HepG2 (cell line): Measurements from ENCODE around the gene SAMD14. TPM values are rescaled to one million over a fixed set of nuclear protein-coding genes. Genes with fewer than 3 reads are reported as not detected.

Source experiments
- BRD4 ChIP-seq: sonication (generic); formaldehyde crosslinking; IDR thresholded peaks from 2 replicates; pipeline ENCODE4 v1.4.0; 2020; ENCODE audit warnings: missing genetic modification reagents
- CCDC6 ChIP-seq: sonication (generic); formaldehyde crosslinking; IDR thresholded peaks from 2 replicates; pipeline ENCODE4 v1.8.1; 2022; ENCODE audit warnings: mild to moderate bottlenecking, missing genetic modification reagents, moderate library complexity
- GMEB2 ChIP-seq: IDR thresholded peaks from 2 replicates; pipeline ENCODE4 v1.6.1; 2016; ENCODE audit warnings: missing biosample characterization, missing genetic modification reagents, low read depth
- JUN ChIP-seq: sonication (generic); formaldehyde crosslinking; IDR thresholded peaks from 2 replicates; pipeline ENCODE4 v1.4.0; 2020; ENCODE audit warnings: mild to moderate bottlenecking, missing genetic modification reagents
- KDM5A ChIP-seq: fragments of 200-600 bp; sonication (generic); IDR thresholded peaks from 2 replicates; pipeline ENCODE4 v1.7.0; 2018; ENCODE audit warnings: antibody characterized with exemption, mild to moderate bottlenecking, low read length, borderline replicate concordance
- MEF2D ChIP-seq: sonication (generic); formaldehyde crosslinking; IDR thresholded peaks from 2 replicates; pipeline ENCODE4 v1.5.1; 2020; ENCODE audit warnings: mild to moderate bottlenecking, missing genetic modification reagents
- PRPF4 ChIP-seq: fragments of 200-400 bp; formaldehyde crosslinking; IDR thresholded peaks from 2 replicates; pipeline ENCODE4 v1.6.1; 2016; ENCODE audit warnings: low read length, low read depth; ENCODE audit not compliant: poor library complexity, severe bottlenecking
- TRAFD1 ChIP-seq: sonication (generic); formaldehyde crosslinking; IDR thresholded peaks from 2 replicates; pipeline ENCODE4 v1.5.1; 2020; ENCODE audit warnings: missing genetic modification reagents, mild to moderate bottlenecking, borderline replicate concordance
- ZNF160 ChIP-seq: sonication (generic); formaldehyde crosslinking; IDR thresholded peaks from 2 replicates; pipeline ENCODE4 v1.8.0; 2022; ENCODE audit warnings: mild to moderate bottlenecking, inconsistent platforms, missing genetic modification reagents
- ZNF207 ChIP-seq: fragments of 450-650 bp; IDR thresholded peaks from 2 replicates; pipeline ENCODE4 v1.6.1; 2016; ENCODE audit warnings: antibody characterized with exemption, borderline replicate concordance
- ZNF329 ChIP-seq: sonication (generic); formaldehyde crosslinking; IDR thresholded peaks from 2 replicates; pipeline ENCODE4 v1.9.0; 2021; ENCODE audit warnings: low read depth, mild to moderate bottlenecking, missing genetic modification reagents
- ZNF512 ChIP-seq: sonication (generic); formaldehyde crosslinking; IDR thresholded peaks from 2 replicates; pipeline ENCODE4 v1.4.0; 2020; ENCODE audit warnings: mild to moderate bottlenecking, missing genetic modification reagents
- ZNF562 ChIP-seq: sonication (generic); formaldehyde crosslinking; IDR thresholded peaks from 2 replicates; pipeline ENCODE4 v1.8.0; 2022; ENCODE audit warnings: missing genetic modification reagents, borderline replicate concordance
- ZNF576 ChIP-seq: sonication (generic); formaldehyde crosslinking; IDR thresholded peaks from 2 replicates; pipeline ENCODE4 v1.4.0; 2020; ENCODE audit warnings: mild to moderate bottlenecking, missing genetic modification reagents
- ZNF761 ChIP-seq: sonication (generic); formaldehyde crosslinking; conservative IDR thresholded peaks from 2 replicates; pipeline ENCODE4 v1.4.0; 2020; ENCODE audit warnings: mild to moderate bottlenecking, missing genetic modification reagents
- polyA plus RNA-seq, 8 experiments: library from polyadenylated mRNA; depleted of rRNA in 3 of 8; stranded (reverse) in 7 of 8; unstranded in 1 of 8; fragments of >200 nt; fragmentation: Illumina TruSeq in 4 of 8; extraction: Trizol in 4 of 8; gene quantifications; 2 replicates each; pipeline versions ENCODE4 v1.2.1 to v1.2.3, GENCODE V29; 2011 to 2016; ENCODE audit warnings: low read depth in 4 of 8, missing spikeins in 1 of 8, mixed read lengths in 1 of 8; ENCODE audit not compliant: insufficient read depth in 1 of 8
- total RNA-seq, 5 experiments: library from RNA; depleted of rRNA; stranded (reverse); fragments of >200 nt; fragmentation: Illumina TruSeq; extraction: Trizol; gene quantifications; 2 replicates each; pipeline ENCODE4 v1.2.3, GENCODE V29; 2016; ENCODE audit warnings: low read depth in 1 of 5
- TF ChIP-seq, protein P1 (sequence below): IDR thresholded peaks from 2 replicates; pipeline ENCODE4 v1.6.1; 2012; ENCODE audit warnings: inconsistent platforms
- TF ChIP-seq, protein P2 (sequence below): IDR thresholded peaks from 2 replicates; pipeline ENCODE4 v1.4.0; 2020; ENCODE audit warnings: mild to moderate bottlenecking, missing genetic modification reagents
- TF ChIP-seq, protein P3 (sequence below): fragments of 450-650 bp; IDR thresholded peaks from 2 replicates; pipeline ENCODE4 v1.6.1; 2017

The SAMD14 gene
- total and polyA plus RNA-seq, 2 of the 13 experiments (the other 11 are each of a cell fraction or from before 2014, with no cell fraction given) = 0.07 to 0.22 TPM

DNA sequence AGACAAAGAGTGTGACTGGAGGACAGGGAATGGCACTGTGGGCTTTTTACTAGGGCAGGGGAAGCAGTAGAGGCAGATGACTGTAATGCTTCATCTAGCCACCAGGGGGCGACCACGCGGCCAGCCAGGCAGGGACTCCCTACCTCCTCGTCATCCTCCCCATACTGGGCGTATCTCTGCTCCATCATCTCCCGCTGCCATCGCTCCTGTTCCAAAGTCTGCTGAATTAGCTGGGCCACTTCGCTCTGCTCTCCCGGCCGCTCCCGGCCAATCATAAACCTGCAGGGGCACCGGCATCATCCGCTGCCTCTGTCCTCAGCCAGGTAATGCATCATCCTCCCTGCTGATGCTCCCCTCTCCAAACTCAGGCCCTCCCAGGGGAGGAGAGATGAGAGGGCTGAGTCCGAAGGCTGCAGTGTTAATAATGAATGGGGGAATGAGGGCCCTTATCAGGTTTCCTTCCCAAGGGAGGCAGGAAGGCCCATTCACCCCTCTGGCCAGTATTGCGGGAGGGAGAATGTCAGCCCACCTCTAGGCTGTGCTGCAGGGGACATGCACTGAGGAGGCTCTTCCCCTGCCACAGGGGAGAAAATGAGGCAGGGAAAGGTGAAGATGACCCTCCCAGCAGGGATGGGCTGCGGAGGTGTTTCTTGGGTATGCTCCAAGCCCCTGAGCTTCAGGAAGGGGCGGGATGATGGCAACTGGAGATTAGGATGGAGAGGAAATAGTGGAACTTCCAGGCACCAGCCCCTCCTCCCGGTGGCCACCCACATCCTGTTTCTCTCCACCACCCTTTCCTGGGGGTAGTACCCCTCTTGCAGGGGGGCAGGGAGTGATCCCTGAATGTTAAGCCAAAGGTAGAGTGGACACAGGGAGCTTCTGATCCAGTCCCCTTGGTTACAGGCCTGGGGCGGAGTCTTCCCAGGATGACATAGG lies 10.3 kb upstream of the SAMD14 start (continued):
- TF ChIP-seq ZNF512 (CRISPR knock-in tag) (no peak), ZNF576 (CRISPR knock-in tag) (no peak), GMEB2 (CRISPR knock-in tag) (no peak), CCDC6 (CRISPR knock-in tag) (no peak), ZNF761 (no peak), ZNF207 (no peak), PRPF4 (no peak), KDM5A (no peak), BRD4 (CRISPR knock-in tag) (no peak), ZNF329 (no peak), JUN (CRISPR knock-in tag) (no peak), TRAFD1 (CRISPR knock-in tag) (no peak), ZNF562 (CRISPR knock-in tag) (no peak), MEF2D (CRISPR knock-in tag) (no peak), ZNF160 (CRISPR knock-in tag) (no peak)
- TF ChIP-seq, protein P1, sequence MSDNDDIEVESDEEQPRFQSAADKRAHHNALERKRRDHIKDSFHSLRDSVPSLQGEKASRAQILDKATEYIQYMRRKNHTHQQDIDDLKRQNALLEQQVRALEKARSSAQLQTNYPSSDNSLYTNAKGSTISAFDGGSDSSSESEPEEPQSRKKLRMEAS = no peak
- TF ChIP-seq, protein P2, sequence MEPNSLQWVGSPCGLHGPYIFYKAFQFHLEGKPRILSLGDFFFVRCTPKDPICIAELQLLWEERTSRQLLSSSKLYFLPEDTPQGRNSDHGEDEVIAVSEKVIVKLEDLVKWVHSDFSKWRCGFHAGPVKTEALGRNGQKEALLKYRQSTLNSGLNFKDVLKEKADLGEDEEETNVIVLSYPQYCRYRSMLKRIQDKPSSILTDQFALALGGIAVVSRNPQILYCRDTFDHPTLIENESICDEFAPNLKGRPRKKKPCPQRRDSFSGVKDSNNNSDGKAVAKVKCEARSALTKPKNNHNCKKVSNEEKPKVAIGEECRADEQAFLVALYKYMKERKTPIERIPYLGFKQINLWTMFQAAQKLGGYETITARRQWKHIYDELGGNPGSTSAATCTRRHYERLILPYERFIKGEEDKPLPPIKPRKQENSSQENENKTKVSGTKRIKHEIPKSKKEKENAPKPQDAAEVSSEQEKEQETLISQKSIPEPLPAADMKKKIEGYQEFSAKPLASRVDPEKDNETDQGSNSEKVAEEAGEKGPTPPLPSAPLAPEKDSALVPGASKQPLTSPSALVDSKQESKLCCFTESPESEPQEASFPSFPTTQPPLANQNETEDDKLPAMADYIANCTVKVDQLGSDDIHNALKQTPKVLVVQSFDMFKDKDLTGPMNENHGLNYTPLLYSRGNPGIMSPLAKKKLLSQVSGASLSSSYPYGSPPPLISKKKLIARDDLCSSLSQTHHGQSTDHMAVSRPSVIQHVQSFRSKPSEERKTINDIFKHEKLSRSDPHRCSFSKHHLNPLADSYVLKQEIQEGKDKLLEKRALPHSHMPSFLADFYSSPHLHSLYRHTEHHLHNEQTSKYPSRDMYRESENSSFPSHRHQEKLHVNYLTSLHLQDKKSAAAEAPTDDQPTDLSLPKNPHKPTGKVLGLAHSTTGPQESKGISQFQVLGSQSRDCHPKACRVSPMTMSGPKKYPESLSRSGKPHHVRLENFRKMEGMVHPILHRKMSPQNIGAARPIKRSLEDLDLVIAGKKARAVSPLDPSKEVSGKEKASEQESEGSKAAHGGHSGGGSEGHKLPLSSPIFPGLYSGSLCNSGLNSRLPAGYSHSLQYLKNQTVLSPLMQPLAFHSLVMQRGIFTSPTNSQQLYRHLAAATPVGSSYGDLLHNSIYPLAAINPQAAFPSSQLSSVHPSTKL (CRISPR knock-in tag) = no peak
- TF ChIP-seq, protein P3, sequence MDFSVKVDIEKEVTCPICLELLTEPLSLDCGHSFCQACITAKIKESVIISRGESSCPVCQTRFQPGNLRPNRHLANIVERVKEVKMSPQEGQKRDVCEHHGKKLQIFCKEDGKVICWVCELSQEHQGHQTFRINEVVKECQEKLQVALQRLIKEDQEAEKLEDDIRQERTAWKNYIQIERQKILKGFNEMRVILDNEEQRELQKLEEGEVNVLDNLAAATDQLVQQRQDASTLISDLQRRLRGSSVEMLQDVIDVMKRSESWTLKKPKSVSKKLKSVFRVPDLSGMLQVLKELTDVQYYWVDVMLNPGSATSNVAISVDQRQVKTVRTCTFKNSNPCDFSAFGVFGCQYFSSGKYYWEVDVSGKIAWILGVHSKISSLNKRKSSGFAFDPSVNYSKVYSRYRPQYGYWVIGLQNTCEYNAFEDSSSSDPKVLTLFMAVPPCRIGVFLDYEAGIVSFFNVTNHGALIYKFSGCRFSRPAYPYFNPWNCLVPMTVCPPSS = no peak
